MM.1S (cell line): ENCODE measurements around the gene PKMYT1.

Experiments
- EZH2 ChIP-seq: fragments of 300-600 bp; sonication (generic); optimal IDR thresholded peaks from 2 replicates; pipeline ENCODE3; 2017; ENCODE audit warnings: low read depth, mild to moderate bottlenecking, antibody characterized with exemption, low read length, mixed read lengths
- EZH2phosphoT487 ChIP-seq: fragments of 300-600 bp; sonication (generic); IDR thresholded peaks from 2 replicates; pipeline ENCODE4 v1.6.1; 2018; ENCODE audit warnings: antibody characterized with exemption, low read length
- TF ChIP-seq, protein P1 (sequence below): fragments of 300-600 bp; sonication (generic); IDR thresholded peaks from 2 replicates; pipeline ENCODE4 v1.5.1; 2016; ENCODE audit warnings: antibody characterized with exemption, low read length, mixed read lengths

DNA sequence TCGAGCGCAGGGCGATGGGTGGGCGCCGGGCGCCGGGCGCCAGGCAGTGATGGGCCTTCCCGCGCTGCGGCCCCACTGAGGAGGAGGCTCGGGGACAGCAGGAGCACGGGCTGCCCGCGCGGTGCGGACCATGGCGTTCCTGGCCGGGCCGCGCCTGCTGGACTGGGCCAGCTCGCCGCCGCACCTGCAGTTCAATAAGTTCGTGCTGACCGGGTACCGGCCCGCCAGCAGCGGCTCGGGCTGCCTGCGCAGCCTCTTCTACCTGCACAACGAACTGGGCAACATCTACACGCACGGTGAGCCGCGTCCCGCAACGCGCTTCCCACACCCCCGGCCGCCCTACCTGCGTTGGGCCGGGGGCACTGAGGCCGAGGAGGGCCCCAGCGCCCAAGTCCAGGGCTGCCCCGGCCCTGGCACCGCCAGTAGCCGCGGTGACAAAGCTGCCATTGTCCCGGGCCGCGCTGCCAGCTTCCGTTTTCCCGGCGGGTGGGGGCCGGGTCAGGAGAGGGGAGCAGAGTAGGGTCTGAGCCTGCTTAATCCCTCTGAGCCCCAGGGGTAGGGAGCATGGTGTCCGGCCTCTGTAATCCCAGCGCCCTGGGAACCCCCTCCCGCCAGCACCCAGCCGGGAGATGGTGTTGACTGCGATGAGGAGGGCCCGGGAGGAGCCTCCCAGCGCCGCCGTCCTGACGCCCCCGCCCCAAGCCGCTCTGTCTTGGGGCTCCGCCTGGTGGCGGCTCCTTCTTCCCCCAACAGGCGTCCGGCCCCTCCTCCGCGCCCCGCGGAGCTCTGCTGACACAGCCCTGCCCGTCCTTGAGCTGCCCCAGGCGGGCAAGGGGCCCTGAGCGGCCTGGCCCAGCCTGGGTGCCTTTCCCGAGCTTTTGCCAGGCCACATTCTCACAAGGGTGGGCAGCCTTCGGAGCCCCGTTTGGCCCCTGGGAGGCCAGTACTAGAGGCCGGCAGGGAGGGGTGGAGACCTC lies 10.4 kb downstream of the PKMYT1 start:
- TF ChIP-seq, protein P1, sequence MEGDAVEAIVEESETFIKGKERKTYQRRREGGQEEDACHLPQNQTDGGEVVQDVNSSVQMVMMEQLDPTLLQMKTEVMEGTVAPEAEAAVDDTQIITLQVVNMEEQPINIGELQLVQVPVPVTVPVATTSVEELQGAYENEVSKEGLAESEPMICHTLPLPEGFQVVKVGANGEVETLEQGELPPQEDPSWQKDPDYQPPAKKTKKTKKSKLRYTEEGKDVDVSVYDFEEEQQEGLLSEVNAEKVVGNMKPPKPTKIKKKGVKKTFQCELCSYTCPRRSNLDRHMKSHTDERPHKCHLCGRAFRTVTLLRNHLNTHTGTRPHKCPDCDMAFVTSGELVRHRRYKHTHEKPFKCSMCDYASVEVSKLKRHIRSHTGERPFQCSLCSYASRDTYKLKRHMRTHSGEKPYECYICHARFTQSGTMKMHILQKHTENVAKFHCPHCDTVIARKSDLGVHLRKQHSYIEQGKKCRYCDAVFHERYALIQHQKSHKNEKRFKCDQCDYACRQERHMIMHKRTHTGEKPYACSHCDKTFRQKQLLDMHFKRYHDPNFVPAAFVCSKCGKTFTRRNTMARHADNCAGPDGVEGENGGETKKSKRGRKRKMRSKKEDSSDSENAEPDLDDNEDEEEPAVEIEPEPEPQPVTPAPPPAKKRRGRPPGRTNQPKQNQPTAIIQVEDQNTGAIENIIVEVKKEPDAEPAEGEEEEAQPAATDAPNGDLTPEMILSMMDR, result peak; percentile 57
- TF ChIP-seq EZH2phosphoT487 (no peak), EZH2 (no peak)
